ACHN (cell line): Measurements from ENCODE around the gene KATNIP.
"Not testable (repeated sequence)": the region's sequence is repeated elsewhere in the genome, so short reads cannot be mapped to it uniquely, and the experiment has no call there.

Source experiments
- DNase-seq: peaks from one replicate; pipeline ENCODE4 v3.0.0-alpha.2; 2015
- in situ Hi-C: cut with HindIII; loops from 2 replicates; pipeline ENCODE4 v1.10.0; 2017; ENCODE audit warnings: low sequenced_read_pairs, low pct_ligation_motif_present, low pct_unique_long_range_greater_than_20kb

KATNIP gene

GRCh38 chr16:27531826-27532800 lies 17.8 kb upstream of the KATNIP start:
- DNase-seq: no peak
- in situ Hi-C loops: no loop called here

DNA sequence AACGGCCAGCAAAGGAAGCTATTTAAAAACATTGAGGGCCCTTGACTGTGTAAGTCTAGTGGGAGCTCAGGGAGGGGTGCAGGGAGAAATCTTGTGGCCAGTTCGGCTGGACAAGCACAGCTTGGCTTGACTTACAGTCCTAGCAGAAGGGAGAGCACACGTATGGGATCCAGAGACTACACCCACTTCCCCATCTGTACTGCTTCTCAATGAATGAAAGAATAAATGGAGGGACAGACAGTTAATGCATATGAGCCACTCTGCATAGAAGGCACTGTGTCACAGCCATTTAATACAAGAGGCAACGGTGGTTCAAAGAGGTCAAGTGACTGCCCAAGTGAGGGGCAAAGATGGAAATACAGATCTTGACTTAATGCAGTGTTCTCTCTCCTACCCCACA lies 15.7 kb upstream of the KATNIP start:
- in situ Hi-C loops: no loop called here
- no peak for DNase-seq

DNA sequence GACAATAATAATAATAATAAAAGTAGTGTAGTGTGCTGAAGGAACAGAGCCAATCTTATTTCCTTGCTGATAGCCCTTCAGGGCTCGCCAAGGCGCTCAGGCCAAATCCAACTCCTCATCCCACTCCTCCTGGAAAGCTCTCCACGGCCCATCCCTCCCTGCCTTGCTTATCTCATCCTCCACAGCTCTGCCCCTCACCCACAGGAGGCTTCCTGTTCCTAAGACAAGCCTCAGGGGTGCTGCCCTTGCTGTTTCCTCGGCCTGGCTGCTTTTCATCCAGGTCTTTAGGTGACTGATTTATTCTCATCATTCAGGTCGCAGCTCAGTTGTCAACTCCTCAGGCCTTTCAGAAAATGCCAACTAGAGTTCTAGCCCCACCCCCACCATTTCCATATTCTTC lies 11.4 kb upstream of the KATNIP start:
- in situ Hi-C loops: no loop called here
- no peak for DNase-seq

DNA sequence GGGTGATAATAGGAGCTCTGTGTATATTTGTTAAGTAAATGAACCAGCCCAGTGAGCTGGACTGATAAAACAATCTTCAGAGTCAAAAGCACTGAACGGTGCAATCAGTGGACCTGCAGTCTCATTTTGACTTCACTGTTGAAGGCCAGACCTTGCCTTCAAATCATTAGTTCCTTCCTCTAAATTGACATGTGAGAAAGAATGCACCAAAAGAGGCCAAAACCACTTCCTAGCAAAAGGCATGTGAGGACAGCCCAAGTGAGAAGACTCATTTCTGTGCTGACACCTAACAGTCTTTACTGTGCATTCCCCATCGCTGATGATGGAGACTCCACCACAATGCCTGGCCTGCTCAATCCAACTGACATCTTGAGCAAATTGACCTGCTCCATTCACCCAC lies 10.8 kb upstream of the KATNIP start:
- in situ Hi-C loops: no loop called here
- DNase-seq: no peak

DNA sequence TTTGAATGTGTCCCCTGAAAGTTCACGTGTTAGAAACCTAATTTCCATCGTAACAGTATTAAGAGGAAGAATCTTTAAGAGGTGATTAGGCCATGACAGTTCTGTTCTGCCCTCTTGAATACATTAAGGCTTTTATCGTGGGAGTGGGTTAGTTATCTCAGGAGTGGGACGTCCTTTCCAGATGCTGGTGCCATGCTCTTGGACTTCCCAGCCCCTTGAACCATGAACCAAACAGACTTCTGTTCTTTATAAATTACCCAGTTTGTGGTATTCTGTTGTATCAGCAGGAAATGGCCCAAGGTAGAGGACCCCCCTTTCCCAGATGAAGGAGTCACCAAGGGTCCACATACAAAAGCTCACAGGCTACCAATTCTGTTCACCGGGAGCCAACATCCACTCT lies 10.3 kb upstream of the KATNIP start:
- in situ Hi-C loops: no loop called here
- DNase-seq: no peak

DNA sequence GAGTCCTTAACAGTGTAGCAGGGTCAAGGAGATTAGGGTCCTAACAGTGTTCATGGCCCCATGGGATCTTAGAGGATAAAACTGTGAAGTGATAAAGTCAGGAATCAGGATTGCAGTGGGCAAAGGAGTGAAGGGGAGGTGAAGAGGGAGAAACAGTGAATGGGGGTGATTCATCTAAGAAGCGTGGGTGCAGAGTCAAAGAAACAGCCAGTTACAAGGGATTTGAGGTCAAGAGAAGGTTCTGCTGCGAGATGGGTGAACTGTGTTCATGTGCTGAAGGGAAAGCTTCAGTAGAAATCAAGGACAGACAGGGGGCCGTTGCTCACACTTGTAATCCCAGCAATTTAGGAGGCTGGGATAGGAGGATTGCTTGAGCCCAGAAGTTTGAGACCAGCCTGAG lies 6.1 kb upstream of the KATNIP start:
- in situ Hi-C loops: no loop called here

DNA sequence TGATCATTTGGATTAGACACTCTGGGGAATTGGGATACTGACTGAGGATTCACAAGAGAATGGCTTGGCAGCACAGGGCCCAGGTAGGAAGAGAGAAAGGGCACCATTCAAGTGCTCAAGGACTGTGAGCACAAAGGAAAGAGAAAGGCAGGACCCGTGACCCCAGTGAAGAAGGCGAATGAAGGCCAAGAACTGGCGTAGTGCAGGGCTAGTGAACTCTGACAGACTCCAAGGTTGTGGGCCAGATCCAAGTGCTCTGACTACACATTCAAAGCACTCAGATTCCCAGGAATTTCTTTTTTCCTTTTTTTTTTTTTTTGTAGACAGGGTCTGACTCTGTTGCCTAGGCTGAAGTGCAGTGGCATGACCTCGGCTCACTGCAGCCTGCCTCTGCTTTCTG lies 5.3 kb upstream of the KATNIP start:
- no peak for DNase-seq
- in situ Hi-C loops: no loop called here

More for the DNA sequence above, 6.1 kb upstream of the KATNIP start:
- DNase-seq: no peak

- DNase-seq: no peak
- in situ Hi-C loops: no loop called here
Measured at GRCh38 chr16:27547134-27547533, 2.8 kb upstream of the KATNIP start.

DNA sequence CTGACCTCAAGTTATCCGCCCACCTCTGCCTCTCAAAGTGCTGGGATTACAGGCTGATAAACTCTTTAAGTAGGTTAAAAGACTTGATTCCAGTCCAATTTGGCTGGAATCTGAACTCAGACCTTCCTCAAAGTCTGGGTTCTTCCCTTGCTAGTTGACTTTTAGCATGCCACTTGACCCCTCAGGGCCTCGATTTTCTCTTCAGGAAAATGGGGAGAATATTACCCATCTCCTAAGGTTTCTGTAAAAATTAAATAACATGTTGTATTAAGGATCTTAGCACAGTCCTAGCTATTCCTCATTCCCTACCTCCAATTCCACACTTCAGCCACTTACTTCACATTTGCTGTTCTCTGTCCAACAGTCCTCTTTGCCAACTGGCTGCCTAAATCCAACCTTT lies 2.1 kb upstream of the KATNIP start:
- no peak for DNase-seq
- in situ Hi-C loops: no loop called here

DNA sequence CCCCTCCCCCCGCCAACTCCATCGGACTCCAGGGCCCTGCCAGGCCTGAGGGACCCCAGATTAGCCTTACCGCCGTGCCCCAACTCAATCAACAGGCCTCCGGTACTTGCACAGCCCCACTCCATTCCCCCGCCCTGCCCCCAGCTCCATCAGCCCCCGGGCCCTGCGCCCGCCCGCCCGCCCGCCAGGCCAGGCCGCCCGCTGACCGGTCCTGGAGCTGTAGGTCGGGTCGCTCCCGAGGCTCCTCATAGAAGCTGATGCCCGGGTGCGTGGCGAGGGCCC lies 539 bp upstream of the KATNIP start:
- DNase-seq: no peak
- in situ Hi-C loops: no loop called here

GRCh38 chr16:27550582-27550920 lies 607 bp downstream of the KATNIP start:
- in situ Hi-C loops: no loop called here
- DNase-seq: no peak

- in situ Hi-C loops: no loop called here
- no peak for DNase-seq
Measured at GRCh38 chr16:27551036-27551435, 1.1 kb downstream of the KATNIP start.

GRCh38 chr16:27556471-27556870 lies 6.5 kb downstream of the KATNIP start:
- in situ Hi-C loops: no loop called here
- DNase-seq: no peak

DNA sequence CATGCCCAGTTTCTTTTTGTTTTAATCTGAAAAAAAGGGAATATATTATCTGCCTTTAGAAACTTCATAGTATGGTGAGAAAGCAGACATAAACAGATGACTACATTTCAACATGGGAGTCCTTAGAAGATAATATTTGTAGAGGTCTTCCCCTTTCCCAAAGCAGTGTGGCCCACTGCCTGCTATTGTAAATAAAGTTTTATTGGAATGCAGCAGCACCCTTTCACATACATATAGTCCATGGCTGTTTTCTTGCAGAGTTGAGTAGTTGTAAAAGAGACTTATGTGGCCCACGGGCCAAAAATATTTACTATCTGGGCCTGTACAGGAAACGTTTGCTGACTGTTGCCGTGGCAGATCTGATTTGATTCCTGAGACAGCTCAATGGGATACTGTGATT lies 8.5 kb downstream of the KATNIP start:
- in situ Hi-C loops: no loop called here
- DNase-seq: no peak

DNA sequence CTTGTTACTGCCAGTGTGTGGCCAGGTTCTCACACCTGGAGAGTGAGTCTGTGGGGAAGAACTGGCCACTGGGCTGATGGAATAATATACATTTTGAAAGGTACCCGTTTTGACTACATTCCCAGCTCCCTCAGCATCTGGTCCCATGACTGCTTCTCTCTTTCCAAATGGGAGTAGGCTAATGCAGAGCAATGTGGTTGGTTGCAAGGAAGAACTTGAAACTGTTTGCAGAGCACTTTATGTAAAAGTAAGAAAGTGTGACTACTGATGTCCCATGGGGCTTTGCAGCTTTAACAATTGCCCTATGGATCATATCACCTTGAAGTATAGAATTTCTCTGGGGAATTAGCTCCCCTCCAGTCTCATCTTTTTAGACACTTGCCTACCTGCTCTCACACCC lies 9.0 kb downstream of the KATNIP start:
- in situ Hi-C loops: no loop called here
- no peak for DNase-seq

DNA sequence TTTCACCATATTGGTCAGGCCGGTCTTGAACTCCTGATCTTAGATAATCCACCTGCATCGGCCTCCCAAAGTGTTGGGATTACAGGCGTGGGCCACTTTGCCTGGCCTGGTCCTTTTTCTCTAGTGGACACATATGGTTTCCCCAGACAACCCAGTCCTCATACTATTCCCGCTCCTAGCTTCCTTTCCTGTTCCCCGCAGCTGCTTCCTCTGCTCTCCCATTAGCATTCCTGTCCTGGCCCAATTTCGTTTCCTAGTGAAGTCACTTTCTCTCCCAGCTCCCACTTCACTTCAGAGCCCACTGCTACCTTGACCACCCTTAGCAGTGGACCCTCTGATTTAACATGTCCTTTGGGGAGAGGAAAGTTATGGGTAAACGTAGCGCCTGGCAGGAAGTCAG lies 11.3 kb downstream of the KATNIP start:
- in situ Hi-C loops: no loop called here
- DNase-seq: no peak

DNA sequence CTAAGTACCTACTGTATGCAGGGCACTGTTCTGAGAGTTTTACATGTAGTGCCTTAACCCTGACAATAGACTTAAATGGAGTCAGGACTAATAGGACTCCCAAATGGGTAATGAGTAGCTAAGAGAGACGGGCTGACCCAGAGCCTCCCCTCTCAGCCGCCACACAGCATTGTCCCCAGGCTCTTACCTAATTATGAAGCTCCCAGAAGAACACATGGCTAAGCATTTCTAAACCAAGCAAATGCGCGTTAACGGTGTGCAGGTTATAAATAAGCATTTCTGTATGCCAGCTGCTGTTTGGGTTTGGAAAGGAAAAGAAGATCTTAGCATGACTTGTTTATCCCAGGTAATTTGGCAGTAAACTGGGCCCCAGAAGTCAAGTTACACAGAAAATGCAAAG lies 14.3 kb downstream of the KATNIP start:
- DNase-seq: no peak
- in situ Hi-C loops: no loop called here

DNA sequence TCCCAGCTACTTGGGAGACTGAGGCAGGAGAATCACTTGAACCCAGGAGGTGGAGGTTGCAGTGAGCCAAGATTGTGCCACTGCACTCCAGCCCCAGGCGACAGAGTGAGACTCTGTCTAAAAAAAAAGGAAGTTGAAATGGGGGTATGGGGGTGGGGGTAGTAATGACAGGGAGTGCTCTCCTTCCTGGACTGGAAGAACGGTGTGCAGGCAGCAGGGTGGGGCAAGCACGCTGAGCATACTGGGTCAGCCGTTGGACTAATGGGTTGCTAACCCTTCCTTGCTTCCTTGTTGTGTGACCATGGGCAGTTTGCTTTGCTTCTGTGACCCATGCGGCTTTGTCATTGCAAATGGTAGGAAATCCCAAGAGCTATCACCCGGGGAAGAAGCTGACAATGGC lies 16.5 kb downstream of the KATNIP start:
- in situ Hi-C loops: no loop called here
- DNase-seq: no peak

DNA sequence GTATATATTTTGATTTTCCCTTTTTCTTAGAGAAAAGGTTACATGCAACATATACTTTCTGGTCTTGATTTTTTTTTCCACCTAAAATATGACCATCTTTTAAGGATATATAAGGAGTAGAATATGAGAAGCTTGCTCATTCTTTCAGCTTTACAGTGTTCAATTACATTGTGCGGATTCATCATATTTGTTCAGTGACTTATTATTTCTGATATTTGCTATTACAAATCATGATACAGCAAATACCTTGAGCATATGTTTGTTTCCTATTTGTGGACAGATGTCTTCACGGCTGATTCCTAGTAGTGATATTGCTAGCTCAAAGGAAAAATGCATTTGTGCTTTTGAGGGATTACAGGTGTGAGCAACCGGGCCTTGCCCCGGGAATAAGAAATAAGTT lies 18.1 kb downstream of the KATNIP start:
- no peak for DNase-seq
- in situ Hi-C loops: no loop called here

- DNase-seq, in situ Hi-C loops: not testable (repeated sequence)
Measured at GRCh38 chr16:27570986-27571385, 21.0 kb downstream of the KATNIP start.
